PC-9 (cell line): ENCODE results near the gene GGACT. TPM values are rescaled to one million over a fixed set of nuclear protein-coding genes. Genes with fewer than 3 reads are reported as not detected.

Experiments
- BruUV-seq: library from RNA; stranded (reverse); fragments of 400-500 nt; replicated peaks from 2 replicates; lab custom pipeline; 2021; lab: Mats Ljungman, UMichigan
- CTCF ChIA-PET: fragments of 300-600 bp; sonication (Branson Sonifier 250); formaldehyde crosslinking; loops from one replicate; lab custom pipeline; 2022; ENCODE audit warnings: antibody characterized with exemption; lab: Charles Lee
- POLR2A ChIA-PET: fragments of 300-600 bp; sonication (Branson Sonifier 250); formaldehyde crosslinking; loops from one replicate; lab custom pipeline; 2022; ENCODE audit warnings: antibody characterized with exemption; ENCODE audit not compliant: unreplicated experiment; lab: Charles Lee
- DNase-seq, 2 experiments: peaks; one replicate each; pipeline versions ENCODE4 v3.0.0 to v3.0.0-alpha.2; 2015 to 2022; ENCODE audit warnings: mixed read lengths in 1 of 2
- H2AFZ ChIP-seq: fragments of 200-600 bp; sonication (generic); 2 replicates; pipeline ENCODE4 v1.8.1; 2017; ENCODE audit warnings: antibody characterized with exemption
- H3F3A ChIP-seq: fragments of 200-600 bp; sonication (generic); 2 replicates; pipeline ENCODE4 v1.8.1; 2017; ENCODE audit warnings: antibody characterized with exemption, mild to moderate bottlenecking, low read depth; ENCODE audit not compliant: insufficient read depth
- H3K27ac ChIP-seq: fragments of 200-600 bp; sonication (generic); 2 replicates; pipeline ENCODE4 v1.6.1; 2016; ENCODE audit warnings: mixed run types
- H3K27me3 ChIP-seq: fragments of 200-600 bp; sonication (generic); 2 replicates; pipeline ENCODE4 v1.6.1; 2016; ENCODE audit warnings: low read depth, mixed run types; ENCODE audit not compliant: insufficient read depth
- H3K36me3 ChIP-seq: fragments of 200-600 bp; sonication (generic); 2 replicates; pipeline ENCODE4 v1.6.1; 2016; ENCODE audit warnings: low read depth, mixed run types
- H3K4me1 ChIP-seq: fragments of 200-600 bp; sonication (generic); replicated peaks from 2 replicates; pipeline ENCODE4 v1.6.1; 2016; ENCODE audit warnings: mixed run types; ENCODE audit not compliant: insufficient read depth
- H3K4me2 ChIP-seq: fragments of 200-600 bp; sonication (generic); 2 replicates; pipeline ENCODE4 v1.6.1; 2017; ENCODE audit warnings: mixed run types
- H3K4me3 ChIP-seq: fragments of 200-600 bp; sonication (generic); 2 replicates; pipeline ENCODE4 v1.6.1; 2016; ENCODE audit warnings: mixed run types
- H3K79me2 ChIP-seq: fragments of 200-600 bp; sonication (generic); 2 replicates; pipeline ENCODE4 v1.6.1; 2017; ENCODE audit warnings: low read depth, mixed run types
- H3K9me2 ChIP-seq: fragments of 200-600 bp; sonication (generic); 2 replicates; pipeline ENCODE4 v1.8.1; 2017; ENCODE audit warnings: mild to moderate bottlenecking; ENCODE audit not compliant: insufficient read depth
- H3K9me3 ChIP-seq: fragments of 200-600 bp; sonication (generic); 2 replicates; pipeline ENCODE4 v1.8.1; 2016; ENCODE audit warnings: low read depth; ENCODE audit not compliant: insufficient read depth
- H4K20me1 ChIP-seq: fragments of 200-600 bp; sonication (generic); 2 replicates; pipeline ENCODE4 v1.8.1; 2017; ENCODE audit not compliant: insufficient read depth
- CTCF ChIP-seq: fragments of 200-600 bp; sonication (generic); conservative IDR thresholded peaks from 2 replicates; pipeline ENCODE4 v1.6.1; 2017; ENCODE audit warnings: mixed run types, antibody characterized with exemption, mild to moderate bottlenecking, moderate library complexity
- EZH2 ChIP-seq: fragments of 200-600 bp; sonication (generic); IDR thresholded peaks from 2 replicates; pipeline ENCODE4 v1.8.0; 2017; ENCODE audit warnings: antibody characterized with exemption, low read depth
- intact Hi-C: fragments of 100-400 bp; cut with micrococcal nuclease; formaldehyde crosslinking; loops from one replicate; pipeline ENCODE4 v1.10.0; 2022; ENCODE audit not compliant: unreplicated experiment
- total RNA-seq: library from RNA; stranded (reverse); gene quantifications from 2 replicates; pipeline ENCODE4 v1.2.3, GENCODE V29; 2021

The GGACT gene
- total RNA-seq, 1 experiment from 2014 or later, result 4.9 TPM

- ChIA-PET POLR2A (no interaction called here), CTCF (no interaction called here)
- H3K4me2 ChIP-seq, result no peak overlapping the region
- no peak overlapping the region for H2AFZ ChIP-seq
- TF ChIP-seq CTCF (no peak), EZH2 (no peak)
- no peaks in the 10 kb centered on the region for H3F3A ChIP-seq
- no peaks in the 10 kb centered on the region for H3K9me3 ChIP-seq
- H3K79me2 ChIP-seq, result no peaks in the 10 kb centered on the region
- H4K20me1 ChIP-seq, result no peaks in the 10 kb centered on the region
- no TSS peak for BruUV-seq
- intact Hi-C loops, result no loop called here
- no peak overlapping the region for H3K4me3 ChIP-seq
- H3K36me3 ChIP-seq, result 0 out of 2 replicates have a peak, but pooled peaks cover 4% of the 10 kb centered on the region
- H3K27me3 ChIP-seq, result no peaks in the 10 kb centered on the region
- no peak overlapping the region for H3K27ac ChIP-seq
- no peaks in the 10 kb centered on the region for H3K4me1 ChIP-seq
- no peak for DNase-seq
- no peaks in the 10 kb centered on the region for H3K9me2 ChIP-seq
These were observed 44.9 kb upstream of the GGACT start for GRCh38 chr13:100633461-100633860.

GRCh38 chr13:100630555-100630954 is 42.0 kb upstream of the GGACT start:
- H3K27ac ChIP-seq, result no peak overlapping the region
- H4K20me1 ChIP-seq, result no peaks in the 10 kb centered on the region
- H3K27me3 ChIP-seq, result no peaks in the 10 kb centered on the region
- no peaks in the 10 kb centered on the region for H3K79me2 ChIP-seq
- no peak overlapping the region for H3K4me3 ChIP-seq
- H2AFZ ChIP-seq, result no peak overlapping the region
- ChIA-PET CTCF (no interaction called here), POLR2A (no interaction called here)
- no peak for DNase-seq
- H3K4me2 ChIP-seq, result no peak overlapping the region
- H3K9me3 ChIP-seq, result no peaks in the 10 kb centered on the region
- no peak for TF ChIP-seq CTCF
- no peak for TF ChIP-seq EZH2
- no TSS peak for BruUV-seq
- no peaks in the 10 kb centered on the region for H3F3A ChIP-seq
- H3K4me1 ChIP-seq, result no peaks in the 10 kb centered on the region
- intact Hi-C loops, result no loop called here
- 0 out of 2 replicates have a peak, but pooled peaks cover 4% of the 10 kb centered on the region for H3K36me3 ChIP-seq
- no peaks in the 10 kb centered on the region for H3K9me2 ChIP-seq

GRCh38 chr13:100627120-100627519 is 38.5 kb upstream of the GGACT start:
- Histone ChIP-seq H3K4me1 (no peaks in the 10 kb centered on the region), H3K9me2 (no peaks in the 10 kb centered on the region), H3K36me3 (0 out of 2 replicates have a peak, but pooled peaks cover 6% of the 10 kb centered on the region), H3K27ac (no peak overlapping the region), H3F3A (no peaks in the 10 kb centered on the region), H2AFZ (no peak overlapping the region), H3K4me2 (no peak overlapping the region), H3K79me2 (no peaks in the 10 kb centered on the region), H3K27me3 (no peaks in the 10 kb centered on the region), H3K4me3 (no peak overlapping the region), H3K9me3 (no peaks in the 10 kb centered on the region), H4K20me1 (no peaks in the 10 kb centered on the region)
- ChIA-PET CTCF (no interaction called here), POLR2A (no interaction called here)
- no peak for TF ChIP-seq CTCF
- no peak for TF ChIP-seq EZH2
- BruUV-seq, result no TSS peak
- intact Hi-C loops, result no loop called here
- no peak for DNase-seq
